OCI-LY3 (cell line): ENCODE measurements around the gene ZBTB7C.

Experiments
- H2AFZ ChIP-seq: fragments of 200-600, 300-600 bp; shearing (Covaris generic); 2 replicates; pipeline ENCODE4 v1.6.0; 2014; ENCODE audit warnings: antibody characterized with exemption, low read depth, low read length
- H3K27ac ChIP-seq: fragments of 200-600, 300-600 bp; sonication (generic); 2 replicates; pipeline ENCODE4 v1.5.1; 2014; ENCODE audit warnings: mild to moderate bottlenecking, low read length, moderate library complexity, mixed read lengths
- H3K27me3 ChIP-seq: fragments of 200-600, 300-600 bp; sonication (generic); 2 replicates; pipeline ENCODE4 v1.6.1; 2014; ENCODE audit warnings: low read depth, low read length, mixed read lengths
- H3K36me3 ChIP-seq: fragments of 200-600, 300-600 bp; sonication (generic); replicated peaks from 2 replicates; pipeline ENCODE3; 2014; ENCODE audit warnings: low read depth, low read length, mixed read lengths
- H3K4me1 ChIP-seq: fragments of 300-600, 200-600 bp; sonication (generic); 2 replicates; pipeline ENCODE4 v1.6.1; 2014; ENCODE audit warnings: low read length, mixed read lengths
- H3K4me2 ChIP-seq: fragments of 200-600, 300-600 bp; sonication (generic); 2 replicates; pipeline ENCODE4 v1.6.1; 2014; ENCODE audit warnings: low read length, mixed read lengths
- H3K4me3 ChIP-seq: fragments of 300-600, 200-600 bp; sonication (generic); 2 replicates; pipeline ENCODE4 v1.5.1; 2014; ENCODE audit warnings: antibody characterized with exemption, mild to moderate bottlenecking, low read length, moderate library complexity
- H3K79me2 ChIP-seq: fragments of 300-600, 200-600 bp; shearing (Covaris generic); 2 replicates; pipeline ENCODE4 v1.6.1; 2014; ENCODE audit warnings: mild to moderate bottlenecking, low read length, mixed read lengths
- H3K9ac ChIP-seq: fragments of 300-600, 200-600 bp; shearing (Covaris generic); 2 replicates; pipeline ENCODE4 v1.6.0; 2014; ENCODE audit warnings: mild to moderate bottlenecking, low read length, moderate library complexity
- H3K9me3 ChIP-seq: fragments of 200-600, 300-600 bp; shearing (Covaris generic); 2 replicates; pipeline ENCODE4 v1.6.1; 2014; ENCODE audit warnings: low read length, mixed read lengths; ENCODE audit not compliant: insufficient read depth
- H4K20me1 ChIP-seq: fragments of 200-600, 300-600 bp; sonication (generic); 2 replicates; pipeline ENCODE4 v1.6.1; 2016; ENCODE audit warnings: low read length, mixed read lengths; ENCODE audit not compliant: insufficient read depth
- EZH2phosphoT487 ChIP-seq: fragments of 200-600 bp; shearing (Covaris generic); IDR thresholded peaks from 2 replicates; pipeline ENCODE4 v1.6.1; 2018; ENCODE audit warnings: antibody characterized with exemption, mixed run types, low read depth
- TF ChIP-seq, protein P1 (sequence below): fragments of 200-600, 300-600 bp; sonication (generic); IDR thresholded peaks from 2 replicates; pipeline ENCODE4 v1.5.1; 2014; ENCODE audit warnings: antibody characterized with exemption, low read length, low read depth

ZBTB7C gene

DNA sequence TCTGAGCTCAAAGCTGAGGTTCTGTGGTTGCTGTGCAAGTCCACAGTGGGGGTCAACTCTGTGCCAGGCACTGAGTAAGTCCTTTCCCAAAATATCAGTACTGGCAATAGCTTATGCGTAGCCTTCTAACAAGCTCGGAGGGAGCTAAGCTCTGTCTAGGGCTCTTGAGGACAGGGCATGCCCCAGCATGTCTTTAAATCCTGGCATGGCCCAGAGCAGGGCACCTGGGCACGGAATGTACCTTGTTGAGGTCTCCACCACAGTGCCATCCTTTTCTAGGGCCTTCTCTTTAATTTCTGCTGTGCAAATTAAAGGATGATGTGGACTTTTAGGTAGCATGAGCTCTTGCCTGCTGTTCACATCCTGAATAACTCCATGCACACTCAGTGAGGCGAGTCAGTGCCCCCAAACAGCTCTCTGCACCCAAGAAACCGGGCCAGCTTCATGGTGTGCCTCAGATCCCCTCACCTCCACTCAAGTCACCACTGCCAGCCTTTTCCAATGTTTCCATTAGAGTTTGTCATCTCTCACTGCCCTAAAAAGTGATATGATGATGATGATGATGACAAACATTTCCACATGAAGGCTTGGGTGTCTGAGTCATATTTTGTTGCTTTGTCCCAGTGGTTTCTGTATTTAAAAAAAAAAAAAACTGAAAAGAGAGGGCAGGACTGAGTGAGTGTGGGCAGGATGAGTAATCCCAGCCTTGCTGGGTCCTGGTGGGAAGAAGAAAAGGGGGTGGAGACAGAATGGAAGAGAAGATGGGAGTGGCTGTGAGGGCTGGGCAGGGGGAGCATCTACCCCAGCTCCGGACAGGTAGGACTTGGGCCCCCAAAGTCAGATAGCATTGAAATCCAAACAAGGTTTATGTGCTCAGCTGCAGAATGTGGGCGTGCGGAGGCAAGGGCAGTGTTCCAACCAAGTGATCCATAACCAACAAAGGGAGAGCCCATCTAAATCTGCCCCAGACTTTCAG, 78.9 kb downstream of the ZBTB7C start:
- Histone ChIP-seq H3K4me1 (no peaks in the 10 kb centered on the region), H4K20me1 (no peaks in the 10 kb centered on the region), H2AFZ (no peak overlapping the region), H3K4me3 (no peak overlapping the region), H3K36me3 (no peaks in the 10 kb centered on the region), H3K27me3 (peaks cover 48% of the 10 kb centered on the region), H3K9me3 (no peaks in the 10 kb centered on the region), H3K79me2 (no peaks in the 10 kb centered on the region), H3K27ac (no peak overlapping the region), H3K4me2 (no peak overlapping the region), H3K9ac (no peak overlapping the region)
- TF ChIP-seq EZH2phosphoT487, result no peak
- TF ChIP-seq, protein P1, sequence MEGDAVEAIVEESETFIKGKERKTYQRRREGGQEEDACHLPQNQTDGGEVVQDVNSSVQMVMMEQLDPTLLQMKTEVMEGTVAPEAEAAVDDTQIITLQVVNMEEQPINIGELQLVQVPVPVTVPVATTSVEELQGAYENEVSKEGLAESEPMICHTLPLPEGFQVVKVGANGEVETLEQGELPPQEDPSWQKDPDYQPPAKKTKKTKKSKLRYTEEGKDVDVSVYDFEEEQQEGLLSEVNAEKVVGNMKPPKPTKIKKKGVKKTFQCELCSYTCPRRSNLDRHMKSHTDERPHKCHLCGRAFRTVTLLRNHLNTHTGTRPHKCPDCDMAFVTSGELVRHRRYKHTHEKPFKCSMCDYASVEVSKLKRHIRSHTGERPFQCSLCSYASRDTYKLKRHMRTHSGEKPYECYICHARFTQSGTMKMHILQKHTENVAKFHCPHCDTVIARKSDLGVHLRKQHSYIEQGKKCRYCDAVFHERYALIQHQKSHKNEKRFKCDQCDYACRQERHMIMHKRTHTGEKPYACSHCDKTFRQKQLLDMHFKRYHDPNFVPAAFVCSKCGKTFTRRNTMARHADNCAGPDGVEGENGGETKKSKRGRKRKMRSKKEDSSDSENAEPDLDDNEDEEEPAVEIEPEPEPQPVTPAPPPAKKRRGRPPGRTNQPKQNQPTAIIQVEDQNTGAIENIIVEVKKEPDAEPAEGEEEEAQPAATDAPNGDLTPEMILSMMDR, result no peak

DNA sequence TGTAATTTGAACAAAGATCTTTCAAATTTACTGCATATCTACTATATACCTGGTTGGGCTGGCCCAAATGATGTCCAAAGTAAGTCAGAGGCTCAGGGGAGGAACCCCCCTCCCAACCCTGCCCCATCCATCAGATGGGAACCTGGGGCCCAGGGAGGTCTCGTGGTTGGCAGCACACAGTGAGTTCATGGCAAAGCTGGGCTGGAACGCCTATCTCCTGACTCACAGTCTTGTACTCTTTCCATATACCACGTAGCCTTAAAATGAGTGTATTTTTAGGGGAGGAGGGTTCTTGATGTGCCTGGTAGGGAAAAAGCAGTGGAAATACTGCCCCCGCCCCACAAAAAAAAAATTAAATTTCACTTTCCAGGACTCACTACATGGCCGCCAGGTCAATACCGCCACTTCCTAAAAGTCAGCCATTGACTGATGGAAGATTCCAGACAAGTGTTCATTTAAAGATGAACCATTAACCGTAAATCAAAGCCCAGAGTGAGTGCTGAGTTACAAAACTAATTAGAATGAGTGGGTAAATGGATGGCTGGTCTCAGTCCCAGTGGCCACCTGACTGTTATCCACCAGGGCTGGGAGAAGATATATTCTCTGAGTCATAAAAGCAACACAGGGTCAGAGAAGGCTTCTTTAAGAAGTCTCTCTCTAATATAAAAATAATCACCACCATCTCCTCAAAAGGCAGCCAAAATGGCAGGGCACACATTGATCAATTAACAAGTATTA, 80.5 kb downstream of the ZBTB7C start:
- no peak overlapping the region for H2AFZ ChIP-seq
- no peak for TF ChIP-seq EZH2phosphoT487
- TF ChIP-seq, protein P1, result no peak
- H3K79me2 ChIP-seq, result no peaks in the 10 kb centered on the region
- H3K4me3 ChIP-seq, result no peak overlapping the region
- no peak overlapping the region for H3K4me2 ChIP-seq
- no peaks in the 10 kb centered on the region for H3K9me3 ChIP-seq
- no peak overlapping the region for H3K27ac ChIP-seq
- H3K27me3 ChIP-seq, result peaks cover 36% of the 10 kb centered on the region
- H3K9ac ChIP-seq, result no peak overlapping the region
- H3K4me1 ChIP-seq, result no peaks in the 10 kb centered on the region
- H3K36me3 ChIP-seq, result no peaks in the 10 kb centered on the region
- H4K20me1 ChIP-seq, result no peaks in the 10 kb centered on the region

- Histone ChIP-seq H3K4me1 (no peaks in the 10 kb centered on the region), H3K9me3 (no peaks in the 10 kb centered on the region), H3K27ac (no peak overlapping the region), H3K9ac (no peak overlapping the region), H3K4me3 (no peak overlapping the region), H3K27me3 (peaks cover 23% of the 10 kb centered on the region), H2AFZ (no peak overlapping the region), H3K36me3 (no peaks in the 10 kb centered on the region), H3K79me2 (no peaks in the 10 kb centered on the region), H3K4me2 (no peak overlapping the region), H4K20me1 (no peaks in the 10 kb centered on the region)
- no peak for TF ChIP-seq EZH2phosphoT487
- TF ChIP-seq, protein P1, result no peak
Observed at GRCh38 chr18:48326901-48327675, 82.1 kb downstream of the ZBTB7C start.
